ENCODE measurements around the gene ZNF223.

GRCh38 chr19:44005973-44006372 is 45.9 kb upstream of the ZNF223 start:
- TF ChIP-seq CTCF (conservative IDR thresholded peaks at IDR 0.05; ENCODE audit: low read length) (no peak), EZH2phosphoT487 (IDR thresholded peaks at IDR 0.05; ENCODE audit: borderline replicate concordance) (no peak)

Data from Loucy (cell line).